Caki2 (cell line): ENCODE data around the gene IL17REL. TPM values are rescaled to one million over a fixed set of nuclear protein-coding genes. Genes with fewer than 3 reads are reported as not detected.

Experiments used
- DNase-seq: peaks from one replicate; pipeline ENCODE4 v3.0.0-alpha.2; 2015; ENCODE audit warnings: low read depth
- in situ Hi-C: cut with HindIII; loops from 2 replicates; pipeline ENCODE4 v1.10.0; 2016; ENCODE audit warnings: low sequenced_read_pairs, low pct_unique_long_range_greater_than_20kb, mixed read lengths
- total RNA-seq: library from RNA; depleted of rRNA; stranded (reverse); fragments of >200 nt; shearing (Covaris generic); gene quantifications from 2 replicates; pipeline ENCODE4 v1.2.3, GENCODE V29; 2014; ENCODE audit warnings: low replicate concordance

The IL17REL gene
- total RNA-seq, 1 experiment from 2014 or later: not detected

DNA sequence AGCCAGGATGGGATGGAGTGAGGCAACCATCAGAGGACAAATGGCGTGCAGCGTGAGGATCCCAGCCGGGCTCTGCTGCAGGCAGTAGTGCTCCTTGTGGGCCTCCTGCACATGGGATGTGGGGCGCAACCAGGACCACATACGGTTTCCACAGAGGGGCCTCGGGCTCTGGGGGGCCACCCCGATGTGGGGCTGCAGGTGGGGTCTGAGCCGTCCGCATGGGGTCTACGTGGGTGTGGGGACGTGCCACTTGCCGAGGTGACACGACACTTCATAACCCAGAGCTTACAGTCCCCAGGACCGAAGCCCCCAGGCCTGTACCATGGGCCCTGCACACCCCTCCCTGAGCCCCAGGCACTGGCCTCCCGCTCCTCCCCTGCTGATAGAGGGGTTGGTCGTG is 34.8 kb upstream of the IL17REL start:
- in situ Hi-C loops: no loop called here
- no peak for DNase-seq

DNA sequence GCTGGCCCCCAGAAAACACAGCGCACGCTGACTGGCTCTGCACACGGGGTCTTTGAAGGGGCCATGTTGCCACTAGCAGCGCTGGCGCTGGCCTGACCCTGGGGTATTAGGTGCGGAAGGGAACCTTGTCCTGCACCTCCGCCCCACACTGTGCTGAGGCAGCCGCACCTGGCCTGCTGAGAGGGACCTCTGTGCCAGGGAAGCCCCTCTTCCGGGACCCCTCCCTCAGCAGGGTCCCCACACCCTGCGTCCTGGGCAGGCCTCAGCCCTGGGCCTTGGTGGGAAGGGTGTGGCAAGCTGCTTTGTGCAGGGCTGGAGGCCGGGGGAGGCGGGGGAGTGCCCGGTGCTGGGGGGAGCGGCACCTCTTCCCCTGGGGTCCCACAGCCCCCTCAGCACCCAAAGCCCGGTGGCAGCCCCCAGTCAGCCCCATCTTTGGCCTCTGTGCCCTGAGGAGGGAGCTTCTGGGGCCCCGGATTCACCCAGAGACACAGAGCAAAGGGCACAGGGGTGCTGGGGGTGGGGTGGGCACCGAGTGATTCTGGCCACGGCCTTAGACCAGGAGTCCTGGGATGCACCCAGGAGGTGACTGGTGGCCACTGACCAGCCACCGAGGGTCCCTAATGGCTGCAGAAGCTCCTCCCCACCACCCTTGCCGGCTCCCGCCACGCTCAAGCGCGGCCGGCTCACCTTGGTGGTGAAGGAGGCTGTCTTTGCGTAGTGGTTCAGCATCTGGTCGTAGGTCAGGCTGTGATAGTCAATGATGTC is 34.1 kb upstream of the IL17REL start:
- in situ Hi-C loops: no loop called here

DNA sequence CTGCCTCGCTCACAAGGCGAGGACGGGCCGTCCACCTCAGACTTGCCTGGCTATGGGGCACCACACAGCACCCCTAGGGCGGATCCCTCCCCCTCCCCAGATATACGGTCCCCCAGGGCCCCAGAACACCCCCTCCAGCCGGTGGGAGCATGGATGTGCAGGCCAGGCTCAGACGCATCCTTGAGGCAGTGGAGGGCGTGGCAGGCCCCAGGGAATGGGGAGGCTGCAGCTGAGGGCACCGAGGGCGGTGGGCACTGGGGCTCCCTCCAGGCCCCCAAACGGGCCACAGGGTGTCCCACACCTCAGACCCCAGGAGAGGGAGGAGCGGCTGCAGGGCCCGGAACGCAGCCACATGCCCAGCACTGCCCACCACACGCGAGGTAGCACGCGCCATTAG is 33.5 kb upstream of the IL17REL start:
- in situ Hi-C loops: no loop called here

More for the DNA sequence above, 34.1 kb upstream of the IL17REL start:
- no peak for DNase-seq

DNA sequence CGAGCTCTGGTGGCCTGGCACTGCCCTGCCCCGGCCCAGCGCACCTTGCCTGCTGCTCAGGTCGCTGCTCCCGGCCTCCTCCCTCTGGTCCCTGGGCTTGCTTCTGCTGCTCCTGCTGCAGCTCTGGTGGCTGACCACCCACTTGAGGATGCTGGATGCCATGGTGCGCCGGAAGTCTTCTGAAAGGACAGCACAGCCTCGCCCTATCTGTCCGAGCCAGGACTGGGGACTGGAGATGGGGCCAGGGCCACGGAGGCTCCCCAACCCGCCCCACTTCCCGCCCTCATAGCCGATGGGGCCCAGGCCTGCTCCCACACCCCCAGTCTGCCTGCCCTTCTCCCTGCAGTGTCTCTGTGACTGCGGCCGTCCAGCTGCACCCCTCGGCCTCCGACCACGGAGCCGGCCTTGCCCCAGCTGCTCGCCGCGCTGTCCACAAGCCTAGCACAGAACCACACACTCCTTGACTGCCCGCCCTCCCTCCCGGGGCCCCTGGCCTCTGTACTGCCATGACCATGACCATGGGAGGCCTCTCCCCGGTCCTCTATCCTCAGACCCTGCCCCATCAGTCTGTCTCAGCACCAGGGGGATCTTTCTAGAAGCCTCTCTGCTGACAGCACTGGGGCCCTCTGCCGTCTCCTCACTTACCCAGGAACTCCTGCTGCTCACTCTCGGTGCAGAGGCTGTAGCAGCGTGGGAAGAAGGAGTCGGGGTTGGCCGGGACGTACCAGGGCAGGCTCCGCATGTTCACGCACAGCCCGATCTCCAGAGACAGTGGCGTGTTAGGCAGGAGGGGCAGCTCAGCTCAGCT is 32.9 kb upstream of the IL17REL start:
- DNase-seq: no peak
- in situ Hi-C loops: no loop called here

More for the DNA sequence above, 33.5 kb upstream of the IL17REL start:
- no peak for DNase-seq

DNA sequence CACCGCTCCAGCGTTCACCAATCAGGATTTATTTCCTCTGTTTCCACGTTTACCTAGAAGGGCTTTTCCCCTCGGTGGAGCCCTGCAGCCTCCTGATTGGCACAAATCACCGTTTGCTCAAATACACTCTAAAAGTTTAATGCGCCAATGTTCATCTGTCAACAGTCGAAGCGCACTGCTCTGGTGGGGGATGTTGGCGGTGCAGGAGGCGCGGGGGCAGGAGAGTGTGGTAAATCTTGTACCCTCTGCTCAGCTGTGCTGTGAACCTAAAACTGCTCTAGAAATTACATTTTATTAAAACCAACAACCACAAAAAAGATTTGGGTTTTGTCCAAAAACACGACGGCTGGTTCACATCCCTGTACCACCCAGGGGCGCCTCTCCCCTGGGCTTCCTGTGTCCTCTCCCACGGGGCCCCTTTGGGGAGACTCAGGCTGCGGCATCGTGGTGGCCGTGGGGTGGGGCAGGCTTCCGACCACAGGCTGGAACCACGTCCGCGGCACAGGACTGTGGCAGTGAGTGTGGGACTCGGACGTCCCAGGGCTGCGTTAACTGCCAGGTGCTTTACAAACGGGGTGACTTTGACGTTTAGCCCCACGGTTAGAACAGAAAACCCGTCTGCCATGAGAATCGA is 32.0 kb upstream of the IL17REL start:
- in situ Hi-C loops: no loop called here
- DNase-seq: no peak

DNA sequence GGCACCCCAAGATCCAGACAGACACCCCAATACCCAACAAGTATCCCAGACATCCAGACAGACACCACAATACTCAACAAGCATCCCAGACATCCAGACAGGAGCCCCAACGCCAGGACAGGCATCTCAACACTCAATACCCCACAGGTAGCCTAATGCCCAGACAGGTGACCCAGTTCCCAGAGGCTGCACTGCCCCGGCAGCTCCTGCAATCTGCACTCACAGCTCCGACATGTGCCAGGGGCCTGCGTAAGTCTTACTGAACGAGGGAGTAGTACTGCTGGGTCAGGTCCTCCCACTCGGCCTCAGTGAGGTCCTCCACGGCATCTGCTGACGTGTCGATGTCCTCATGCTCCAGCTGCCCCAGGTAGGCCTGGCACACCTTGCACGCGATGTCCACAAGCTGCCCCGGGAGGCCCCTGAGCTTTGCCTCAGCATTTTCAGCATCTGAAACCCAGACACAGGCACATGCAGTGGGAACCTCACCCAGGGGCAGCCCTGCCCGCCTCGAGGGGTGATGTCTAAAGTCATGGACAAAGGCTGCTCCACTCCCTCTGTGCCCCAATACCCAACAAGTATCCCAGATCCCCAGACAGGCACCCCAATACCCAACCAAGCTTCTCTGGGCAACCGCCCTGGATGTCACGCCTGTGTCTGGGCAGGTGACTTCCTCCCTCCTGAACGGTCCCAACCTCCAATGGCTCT is 28.9 kb upstream of the IL17REL start:
- DNase-seq: no peak
- in situ Hi-C loops: no loop called here

DNA sequence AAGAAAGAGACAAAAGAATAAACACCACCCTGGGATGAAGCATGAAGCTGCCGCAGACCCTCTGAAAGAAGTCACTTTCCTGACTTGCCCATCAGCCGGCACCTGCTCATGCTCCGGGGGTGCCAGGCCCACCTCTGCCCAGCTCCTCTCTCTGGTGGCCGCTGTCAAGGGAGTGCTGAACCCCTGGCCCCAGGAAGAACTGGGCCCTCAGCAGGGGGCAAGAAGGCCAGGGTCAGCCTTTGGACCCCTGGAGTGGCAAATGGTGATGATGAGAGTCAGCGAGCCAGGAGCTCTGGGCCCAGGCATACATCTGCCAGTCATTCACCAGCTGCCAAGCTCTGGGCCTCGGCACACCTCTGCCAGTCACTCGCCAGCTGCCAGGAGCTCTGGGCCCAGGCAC is 28.2 kb upstream of the IL17REL start:
- in situ Hi-C loops: no loop called here
- DNase-seq: no peak

DNA sequence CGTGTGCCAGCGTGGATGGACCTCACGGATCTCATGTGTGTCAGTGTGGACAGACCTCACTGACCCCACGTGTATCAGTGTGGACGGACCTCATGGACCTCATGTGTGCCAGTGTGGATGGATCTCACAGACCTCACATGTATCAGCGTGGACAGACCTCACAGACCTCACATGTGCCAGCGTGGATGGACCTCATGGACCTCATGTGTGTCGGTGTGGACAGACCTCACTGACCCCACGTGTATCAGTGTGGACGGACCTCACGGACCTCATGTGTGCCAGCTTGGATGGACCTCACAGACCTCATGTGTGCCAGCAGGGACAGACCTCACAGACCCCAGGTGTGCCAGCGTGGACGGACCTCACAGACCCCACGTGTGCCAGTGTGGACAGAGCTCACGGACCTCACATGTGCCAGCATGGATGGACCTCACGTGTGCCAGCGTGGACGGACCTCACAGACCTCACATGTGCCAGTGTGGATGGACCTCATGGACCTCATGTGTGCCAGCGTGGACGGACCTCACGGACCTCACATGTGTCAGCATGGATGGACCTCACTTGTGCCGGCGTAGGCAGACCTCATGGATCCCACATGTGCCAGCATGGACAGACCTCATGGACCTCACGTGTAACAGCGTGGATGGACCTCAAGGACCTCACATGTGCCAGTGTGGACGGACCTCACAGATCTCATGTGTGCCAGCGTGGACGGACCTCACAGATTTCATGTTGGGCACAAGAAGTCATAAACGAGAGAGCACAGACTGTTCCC is 27.3 kb upstream of the IL17REL start:
- in situ Hi-C loops: no loop called here
- no peak for DNase-seq

DNA sequence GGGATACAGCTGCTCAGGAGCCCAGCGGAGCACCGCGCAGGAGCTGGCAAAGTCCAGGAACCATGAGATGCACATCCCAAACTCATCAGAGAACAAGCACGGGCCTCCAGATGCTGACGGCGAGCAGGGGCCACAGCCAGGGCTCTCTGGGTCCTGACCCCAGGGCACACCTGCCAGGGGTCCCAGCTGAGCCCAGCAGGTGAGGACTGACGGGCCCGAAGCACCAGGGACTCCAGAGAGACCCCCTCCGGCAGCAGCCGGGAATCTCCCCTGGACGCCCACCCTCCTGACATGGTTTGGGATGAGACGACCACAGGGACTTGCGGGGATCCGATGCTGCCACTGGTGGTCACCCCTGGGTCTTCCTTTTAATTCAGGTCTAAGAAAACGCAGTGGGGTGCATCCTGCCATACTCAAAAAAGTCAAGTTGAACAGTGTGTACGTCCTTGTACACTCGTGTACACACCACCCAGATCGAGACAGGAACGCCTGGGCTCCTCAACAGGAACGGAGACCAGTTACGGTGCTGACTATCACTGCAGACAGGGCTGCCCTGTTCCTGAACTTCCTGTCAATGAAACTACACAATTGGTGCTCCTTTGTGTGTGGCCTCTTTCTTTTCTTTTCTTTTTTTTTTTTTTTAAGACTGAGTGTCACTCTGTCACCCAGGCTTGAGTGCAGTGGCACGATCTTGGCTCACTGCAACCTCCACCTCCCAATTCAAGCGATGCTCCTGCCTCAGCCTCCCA is 23.6 kb upstream of the IL17REL start:
- in situ Hi-C loops: no loop called here
- DNase-seq: no peak

DNA sequence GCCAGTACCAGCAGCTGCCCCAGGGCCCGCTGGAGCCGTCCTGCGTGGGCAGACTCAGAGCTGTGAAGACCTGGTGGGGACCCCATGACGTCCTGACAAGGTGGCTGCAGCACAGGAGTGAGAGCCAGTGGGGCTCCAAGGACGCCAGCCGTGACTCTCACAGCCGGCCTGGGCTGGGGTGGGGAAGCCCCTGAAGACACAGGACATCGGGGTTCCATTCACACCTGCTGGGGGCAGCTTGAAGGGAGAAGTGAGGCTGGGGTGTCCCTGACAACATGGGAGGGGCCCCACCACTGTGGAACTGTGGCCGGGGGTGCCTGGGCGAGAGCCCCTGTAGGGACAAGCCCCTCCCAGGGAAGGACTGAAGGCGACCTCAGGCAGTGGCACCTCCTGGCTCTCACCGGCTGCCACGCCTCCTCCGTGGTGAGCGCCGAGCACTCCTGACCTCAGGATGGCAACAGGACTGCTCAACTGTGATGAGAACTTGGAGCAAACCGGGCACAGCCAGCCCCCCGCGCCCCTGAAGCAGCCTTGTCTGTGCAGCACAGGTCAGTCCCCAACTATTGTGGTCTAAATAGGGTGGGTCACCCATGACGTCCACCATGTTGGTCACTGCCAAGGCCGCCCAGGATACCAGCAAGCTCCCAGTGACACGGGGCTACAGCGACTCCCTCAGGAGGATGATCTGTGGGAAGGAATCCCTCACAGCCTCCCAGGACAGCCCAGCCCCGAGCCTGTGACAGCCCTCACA is 22.7 kb upstream of the IL17REL start:
- in situ Hi-C loops: no loop called here
- DNase-seq: no peak

DNA sequence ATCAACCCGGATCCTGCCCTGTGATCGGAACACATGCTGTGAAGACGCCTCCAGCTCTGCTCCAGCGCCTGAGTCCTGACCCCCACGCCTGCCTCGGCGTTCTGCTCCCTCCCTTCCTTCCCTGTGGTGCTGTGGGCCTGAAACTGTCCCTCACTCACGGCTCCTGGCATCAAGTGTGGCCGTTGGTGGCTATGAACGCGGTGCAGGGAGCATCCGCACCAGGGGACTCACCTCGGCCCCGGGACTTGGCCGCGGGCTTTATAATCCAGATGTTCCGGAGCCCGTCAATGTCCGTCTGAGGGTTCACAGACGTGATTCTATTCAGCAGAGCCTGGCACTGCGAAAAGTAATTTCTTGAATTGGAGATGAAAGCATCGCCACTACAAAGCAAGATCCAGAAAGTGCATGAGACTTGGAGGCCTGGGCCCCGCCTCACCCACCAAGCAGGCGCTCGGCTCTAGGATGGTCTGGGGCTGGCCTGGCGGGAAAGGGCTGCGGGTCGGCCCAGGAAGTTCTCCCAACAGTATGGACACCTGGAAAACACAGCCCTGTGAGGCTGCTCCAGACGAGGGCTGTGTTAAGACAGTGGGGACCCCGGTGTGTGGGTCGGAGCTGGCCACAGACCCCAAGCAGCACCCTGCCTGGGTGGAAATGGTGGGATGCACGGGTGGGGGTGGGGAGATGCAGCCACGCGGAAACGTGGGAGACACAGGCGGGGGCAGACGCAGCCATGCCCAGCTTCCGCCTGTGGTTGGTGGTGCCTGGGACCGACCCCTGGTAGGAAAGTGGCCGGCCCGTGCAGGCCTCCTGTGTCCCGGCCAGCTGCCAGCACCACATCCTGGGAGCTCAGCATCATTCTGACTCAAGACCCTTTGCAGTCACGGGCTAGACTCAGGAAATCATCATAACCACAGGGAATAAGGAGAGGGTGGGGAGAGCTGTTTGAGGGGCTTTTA is 21.8 kb upstream of the IL17REL start:
- in situ Hi-C loops: no loop called here
- DNase-seq: no peak

DNA sequence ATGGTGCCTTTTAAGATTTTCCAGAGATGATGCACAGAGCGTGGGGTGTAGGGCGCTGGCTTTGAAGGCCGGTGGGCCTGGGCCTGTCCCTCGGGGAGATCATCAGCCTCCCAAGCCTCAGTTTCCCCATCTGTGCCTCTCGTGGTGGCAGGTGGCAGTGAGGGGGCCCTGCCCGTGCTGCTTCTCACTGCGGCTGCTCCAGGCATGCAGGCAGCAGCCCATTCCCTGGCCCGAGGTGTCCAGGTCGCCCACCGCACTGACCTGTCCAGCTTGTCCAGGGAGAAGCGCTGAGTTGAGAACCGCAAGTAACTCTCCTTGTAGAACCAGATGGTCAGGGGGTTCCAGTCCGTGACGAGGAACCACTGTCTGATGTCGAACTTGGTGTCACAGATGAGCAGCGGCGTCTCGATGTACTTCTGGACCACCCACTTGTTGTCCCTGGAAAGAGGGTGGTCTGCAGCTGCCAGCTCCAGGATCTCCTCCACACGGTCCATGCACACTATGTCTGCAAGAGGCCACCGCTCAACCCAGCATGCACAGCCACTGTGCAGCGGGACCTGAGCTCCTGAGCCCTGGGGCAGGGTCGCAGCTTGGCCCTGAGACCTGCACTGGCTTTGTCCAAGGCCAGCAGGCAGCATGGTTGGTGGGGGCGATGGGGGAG is 20.5 kb upstream of the IL17REL start:
- in situ Hi-C loops: no loop called here
- DNase-seq: no peak

DNA sequence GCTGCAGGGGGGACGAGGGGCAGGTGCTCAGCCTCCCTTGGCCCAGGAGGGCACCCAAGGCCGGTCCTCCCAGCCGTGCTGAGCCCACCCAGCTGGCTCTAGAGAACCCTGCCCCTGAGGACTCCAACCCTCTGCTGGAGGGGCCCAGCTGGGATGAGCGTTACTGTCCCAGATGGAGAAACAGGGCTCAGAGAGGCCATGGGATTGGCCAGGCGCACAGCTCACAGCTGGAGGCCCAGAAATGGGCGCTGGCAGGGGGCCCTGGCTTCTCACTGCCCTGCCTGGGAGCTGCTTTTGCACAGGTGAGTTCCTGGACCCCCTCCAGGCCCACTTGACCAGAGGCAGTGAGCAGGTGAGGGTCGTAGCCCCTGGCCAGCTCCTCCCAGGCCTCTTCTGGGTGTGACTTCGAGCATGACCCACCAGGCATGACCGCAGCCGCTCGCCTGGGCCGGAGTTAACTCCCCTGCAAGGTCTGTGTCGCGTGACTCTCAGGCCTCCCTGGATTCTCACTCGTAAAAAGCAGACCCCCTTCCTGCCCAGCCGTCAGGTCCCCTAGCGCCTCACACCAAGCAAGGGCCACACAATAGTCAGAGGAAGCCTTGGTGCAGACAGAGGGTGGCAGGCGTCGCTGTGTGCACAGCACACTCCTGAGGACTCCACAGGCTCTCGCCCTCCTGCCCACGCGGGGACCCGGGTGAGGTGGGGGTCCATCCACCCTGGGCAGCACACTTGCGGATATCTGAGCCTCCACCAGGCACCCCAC is 19.7 kb upstream of the IL17REL start:
- DNase-seq: no peak
- in situ Hi-C loops: no loop called here

DNA sequence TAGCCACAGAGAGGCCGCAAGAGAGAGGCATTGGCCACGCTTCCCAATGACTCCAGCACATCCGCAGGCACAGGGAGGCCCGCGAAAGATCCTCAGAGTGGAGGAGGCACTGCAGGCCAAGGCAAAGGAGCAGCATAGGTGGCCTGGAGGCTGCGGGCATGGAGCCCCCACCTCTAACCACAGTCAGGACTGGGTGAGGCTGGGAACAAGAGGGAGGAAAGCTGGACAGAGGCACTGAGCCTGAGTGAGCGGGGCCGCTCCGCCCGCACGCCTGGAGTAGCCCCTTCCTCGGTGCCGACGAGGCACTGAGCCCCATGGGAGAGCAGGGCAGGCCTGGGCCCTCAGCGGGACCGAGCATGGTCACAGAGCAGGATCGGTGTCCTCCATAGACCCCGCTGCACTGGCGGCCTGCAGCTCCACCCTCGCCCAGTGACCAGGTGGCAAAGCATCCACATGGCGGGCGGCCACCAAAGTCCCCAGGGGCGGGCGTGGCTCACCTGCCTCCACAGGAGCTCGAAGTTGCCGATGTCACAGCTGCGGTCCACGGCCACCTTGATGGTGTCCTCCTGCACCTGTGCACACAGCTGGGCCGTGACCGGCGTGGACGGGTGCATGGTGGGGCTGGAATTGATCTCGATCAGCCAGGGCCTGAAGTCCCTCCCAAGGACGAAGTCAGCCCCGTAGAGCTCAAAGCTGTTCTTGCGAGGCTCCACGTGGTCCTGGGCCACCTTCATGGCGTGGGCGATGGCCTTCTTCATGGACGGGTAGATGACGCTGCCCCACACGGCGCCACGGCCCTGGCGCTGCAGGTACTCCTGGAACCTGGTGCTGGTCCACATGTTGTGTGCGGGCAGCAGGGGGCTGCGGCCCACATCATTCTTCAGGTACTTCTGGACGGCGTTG is 18.9 kb upstream of the IL17REL start:
- DNase-seq: no peak
- in situ Hi-C loops: no loop called here
